GM19328 (cell line): ENCODE data around the gene CYFIP2.

Source experiments
- ATAC-seq: cut with Tn5 transposase; IDR thresholded peaks from one replicate; pipeline ENCODE4 v1.9.1; 2021; ENCODE audit warnings: mild to moderate bottlenecking, moderate library complexity; ENCODE audit not compliant: unreplicated experiment

The CYFIP2 gene

GRCh38 chr5:157253547-157253946 lies 12.4 kb upstream of the CYFIP2 start:
- ATAC-seq = no peak

GRCh38 chr5:157258450-157258849 lies 7.5 kb upstream of the CYFIP2 start:
- no peak for ATAC-seq

GRCh38 chr5:157259699-157260098 lies 6.2 kb upstream of the CYFIP2 start:
- no peak for ATAC-seq

- ATAC-seq = no peak
Measured at GRCh38 chr5:157263496-157264090, 2.3 kb upstream of the CYFIP2 start.

- peak; percentile 32 for ATAC-seq
Measured at GRCh38 chr5:157266286-157267007, 524 bp downstream of the CYFIP2 start.

GRCh38 chr5:157267025-157267424 lies 1.1 kb downstream of the CYFIP2 start:
- ATAC-seq = no peak

GRCh38 chr5:157267761-157268480 lies 2.0 kb downstream of the CYFIP2 start:
- ATAC-seq = no peak

- ATAC-seq = no peak
Measured at GRCh38 chr5:157269165-157269671, 3.3 kb downstream of the CYFIP2 start.

- no peak for ATAC-seq
Measured at GRCh38 chr5:157269761-157270272, 3.9 kb downstream of the CYFIP2 start.

- ATAC-seq = no peak
Measured at GRCh38 chr5:157270771-157271170, 4.8 kb downstream of the CYFIP2 start.

- peak; percentile 83 for ATAC-seq
Measured at GRCh38 chr5:157271740-157272271, 5.9 kb downstream of the CYFIP2 start.

GRCh38 chr5:157273131-157273556 lies 7.2 kb downstream of the CYFIP2 start:
- peak; percentile 40 for ATAC-seq

- no peak for ATAC-seq
Measured at GRCh38 chr5:157275403-157275802, 9.5 kb downstream of the CYFIP2 start.

GRCh38 chr5:157278319-157279037 lies 12.6 kb downstream of the CYFIP2 start:
- ATAC-seq = no peak

GRCh38 chr5:157279605-157280239 lies 13.8 kb downstream of the CYFIP2 start:
- ATAC-seq = no peak

- no peak for ATAC-seq
Measured at GRCh38 chr5:157280927-157281326, 15.0 kb downstream of the CYFIP2 start.

- no peak for ATAC-seq
Measured at GRCh38 chr5:157282150-157282549, 16.2 kb downstream of the CYFIP2 start.

GRCh38 chr5:157283434-157283833 lies 17.5 kb downstream of the CYFIP2 start:
- peak; percentile 99 for ATAC-seq

GRCh38 chr5:157284458-157285212 lies 18.7 kb downstream of the CYFIP2 start:
- ATAC-seq = no peak
